C4-2B (cell line): ENCODE measurements around the gene TESK2.
"Not testable (repeated sequence)": the region's sequence is repeated elsewhere in the genome, so short reads cannot be mapped to it uniquely, and the experiment has no call there.

Experiments used
- ZFX ChIP-seq: fragments of 450-650 bp; IDR thresholded peaks from 2 replicates; pipeline ENCODE4 v1.6.1; 2017
- TF ChIP-seq, protein P1 (sequence below): fragments of 450-650 bp; conservative IDR thresholded peaks from 2 replicates; pipeline ENCODE4 v1.5.1; 2017; ENCODE audit warnings: mild to moderate bottlenecking

DNA sequence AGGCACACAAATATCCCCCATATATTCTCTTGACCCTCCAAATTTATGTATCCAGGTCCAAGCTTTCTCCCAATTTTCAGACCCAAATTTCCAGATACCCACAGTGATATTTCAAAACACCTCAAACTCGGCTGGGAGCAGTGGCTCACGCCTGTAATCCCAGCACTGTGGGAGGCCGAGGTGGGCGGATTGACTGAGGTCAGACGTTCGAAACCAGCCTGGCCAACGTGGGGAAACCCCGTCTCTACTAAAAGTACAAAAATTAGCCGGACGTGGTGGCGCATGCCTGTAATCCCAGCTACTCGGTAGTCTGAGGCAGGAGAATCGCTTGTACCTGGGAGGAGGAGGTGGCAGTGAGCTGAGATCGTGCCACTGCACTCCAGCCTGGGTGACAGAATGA is 1.6 kb downstream of the TESK2 start:
- TF ChIP-seq, protein P1, sequence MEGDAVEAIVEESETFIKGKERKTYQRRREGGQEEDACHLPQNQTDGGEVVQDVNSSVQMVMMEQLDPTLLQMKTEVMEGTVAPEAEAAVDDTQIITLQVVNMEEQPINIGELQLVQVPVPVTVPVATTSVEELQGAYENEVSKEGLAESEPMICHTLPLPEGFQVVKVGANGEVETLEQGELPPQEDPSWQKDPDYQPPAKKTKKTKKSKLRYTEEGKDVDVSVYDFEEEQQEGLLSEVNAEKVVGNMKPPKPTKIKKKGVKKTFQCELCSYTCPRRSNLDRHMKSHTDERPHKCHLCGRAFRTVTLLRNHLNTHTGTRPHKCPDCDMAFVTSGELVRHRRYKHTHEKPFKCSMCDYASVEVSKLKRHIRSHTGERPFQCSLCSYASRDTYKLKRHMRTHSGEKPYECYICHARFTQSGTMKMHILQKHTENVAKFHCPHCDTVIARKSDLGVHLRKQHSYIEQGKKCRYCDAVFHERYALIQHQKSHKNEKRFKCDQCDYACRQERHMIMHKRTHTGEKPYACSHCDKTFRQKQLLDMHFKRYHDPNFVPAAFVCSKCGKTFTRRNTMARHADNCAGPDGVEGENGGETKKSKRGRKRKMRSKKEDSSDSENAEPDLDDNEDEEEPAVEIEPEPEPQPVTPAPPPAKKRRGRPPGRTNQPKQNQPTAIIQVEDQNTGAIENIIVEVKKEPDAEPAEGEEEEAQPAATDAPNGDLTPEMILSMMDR, result not testable (repeated sequence)
- TF ChIP-seq ZFX, result not testable (repeated sequence)
